ENCODE results near the gene DYRK4.

The DYRK4 gene

DNA sequence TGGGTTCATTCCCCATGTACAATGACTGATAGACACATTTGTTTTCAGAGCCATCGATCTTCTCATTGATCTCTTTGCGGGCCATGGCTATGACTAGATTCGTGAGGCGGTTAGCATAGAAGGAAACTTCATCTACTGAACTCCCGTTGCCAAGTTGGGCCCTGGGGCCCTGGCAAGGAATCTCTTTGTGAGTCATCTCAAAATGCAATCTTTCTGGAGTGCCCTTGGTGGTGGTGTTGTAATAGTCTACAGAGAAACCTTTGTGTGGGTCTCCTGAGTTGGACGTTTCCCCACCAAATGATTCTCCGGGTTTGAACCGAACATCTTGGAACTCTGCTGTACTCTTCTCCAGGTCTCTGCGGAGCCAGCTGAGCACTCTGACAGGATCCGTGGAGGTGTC lies 66.4 kb downstream of the DYRK4 start:
- no peak for DNase-seq

DNA sequence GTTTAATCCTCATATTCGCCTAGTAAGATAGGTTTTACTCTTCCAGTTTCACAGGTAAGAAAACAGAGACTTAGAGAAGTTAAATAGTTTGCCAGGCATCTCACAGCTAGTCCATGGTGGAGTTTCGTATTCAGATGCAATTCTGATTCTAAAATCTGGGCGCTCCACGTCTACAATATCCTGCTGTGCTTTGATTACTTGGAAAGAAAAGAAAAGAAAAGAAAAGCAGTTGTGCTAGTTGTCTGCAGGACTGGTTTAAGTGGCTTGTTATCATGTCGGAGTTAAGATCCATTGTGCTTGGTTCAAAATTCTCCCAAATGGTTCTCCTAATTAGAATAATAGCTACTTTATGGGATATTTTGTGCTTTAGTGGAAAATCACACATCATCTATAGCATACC lies 68.3 kb downstream of the DYRK4 start:
- DNase-seq = no peak

DNA sequence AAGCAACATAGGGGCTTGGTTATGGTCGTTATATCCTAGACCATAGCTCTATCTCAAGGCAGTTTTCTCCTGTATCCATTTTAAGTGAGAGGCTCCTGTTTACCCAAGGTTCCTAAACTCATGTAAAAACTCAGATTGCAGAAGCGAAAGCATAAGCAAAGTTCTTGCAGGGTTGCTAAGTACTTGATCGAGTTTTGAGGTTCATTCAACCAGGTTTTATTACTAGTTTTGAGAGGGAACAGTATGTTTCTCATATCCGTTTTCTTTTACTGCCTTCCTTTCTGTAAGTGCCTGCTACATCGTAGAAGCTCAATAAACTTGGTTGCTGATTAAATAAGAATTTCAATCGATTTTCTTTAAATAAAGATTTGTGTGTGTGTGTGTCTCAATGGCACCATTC lies 81.7 kb downstream of the DYRK4 start:
- peak; percentile 82 for DNase-seq

DNA sequence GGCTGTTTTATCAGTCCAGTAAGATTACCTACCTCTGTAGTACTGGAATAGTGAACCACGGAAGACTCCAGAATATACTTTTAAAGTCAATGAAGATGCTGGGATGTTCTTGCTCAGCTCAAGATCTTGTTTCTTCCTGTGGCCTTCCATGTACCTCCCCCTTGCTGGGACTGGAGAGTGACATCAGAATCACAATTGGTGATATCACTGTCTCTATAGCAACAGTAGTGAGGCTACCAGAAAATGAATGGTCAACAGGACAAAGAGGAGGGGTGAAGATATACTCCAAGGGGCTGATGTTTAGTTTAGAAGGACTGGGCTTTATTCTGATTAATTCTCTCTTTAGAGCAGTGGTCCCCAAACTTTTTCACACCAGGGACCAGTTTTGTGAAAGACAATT lies 83.0 kb downstream of the DYRK4 start:
- no peak for DNase-seq

DNA sequence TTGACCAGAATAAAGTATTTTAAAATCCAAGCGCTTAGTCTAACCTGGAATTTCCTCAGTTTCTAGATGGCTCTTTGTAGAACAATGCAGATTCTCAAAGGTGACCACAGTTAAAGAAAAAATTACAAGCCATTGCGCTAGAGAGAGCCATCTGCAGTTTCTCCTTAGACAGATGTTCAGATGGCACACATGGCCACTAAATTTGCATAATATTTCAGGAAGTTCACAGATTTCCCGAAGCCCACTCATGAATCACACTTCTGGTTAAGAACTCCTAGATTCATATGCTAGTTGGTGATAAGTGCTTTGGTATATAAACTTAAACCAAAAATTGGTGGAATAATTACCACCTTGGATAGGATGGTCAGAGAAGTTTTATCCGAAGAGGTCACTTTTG lies 86.1 kb downstream of the DYRK4 start:
- DNase-seq = peak; percentile 70

DNA sequence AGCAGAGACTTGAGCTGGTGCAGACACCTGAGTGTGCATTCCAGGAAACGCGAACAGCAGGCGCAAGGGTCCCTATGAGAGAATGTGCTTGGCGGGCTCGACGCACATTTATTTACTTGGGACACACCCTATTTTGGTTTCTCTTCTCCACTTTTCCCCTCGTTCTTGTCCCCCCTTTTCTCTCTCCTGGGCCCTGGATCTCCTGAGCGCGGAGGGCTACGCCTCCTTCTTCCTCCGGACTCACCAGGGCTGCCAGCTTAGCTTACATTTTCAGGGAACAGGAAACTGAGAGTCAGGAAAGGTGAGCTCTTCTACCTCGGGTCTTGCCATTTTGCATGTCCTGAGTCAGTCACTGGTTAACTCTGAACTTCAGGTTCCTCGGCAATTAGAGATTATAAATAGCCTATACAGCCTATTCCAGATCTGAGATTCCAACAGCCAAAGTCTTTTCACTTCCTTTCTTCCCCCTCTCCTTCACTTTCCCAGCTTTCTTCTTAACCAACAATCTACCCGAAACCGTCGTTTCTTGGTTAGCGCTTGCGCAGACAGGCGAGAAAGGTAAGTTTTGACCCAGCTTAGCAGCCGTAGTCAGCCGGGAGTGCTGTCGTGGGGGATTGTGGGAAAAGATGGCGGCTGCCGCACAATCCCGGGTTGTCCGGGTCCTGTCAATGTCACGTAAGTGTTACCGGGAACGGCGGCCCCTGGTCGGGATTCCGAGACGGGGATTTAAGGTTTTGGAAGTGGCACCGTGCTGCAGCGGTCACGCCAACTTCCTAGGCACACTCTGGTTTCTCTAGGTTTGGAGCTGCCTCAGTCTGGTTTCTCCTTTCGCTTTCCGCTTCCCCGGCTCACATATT lies 86.7 kb downstream of the DYRK4 start, which contains the start of the genes AKAP3 and NDUFA9:
Gene AKAP3, minus strand, starts transcription at position 551 of the 857 bp plus-strand sequence. CDS start 10,855 bp downstream, outside the sequence.
Gene NDUFA9, plus strand, starts transcription at position 614 of the 857 bp plus-strand sequence. Its CDS starts 13 bp downstream, at position 627.
- DNase-seq = peak; percentile 69

DNA sequence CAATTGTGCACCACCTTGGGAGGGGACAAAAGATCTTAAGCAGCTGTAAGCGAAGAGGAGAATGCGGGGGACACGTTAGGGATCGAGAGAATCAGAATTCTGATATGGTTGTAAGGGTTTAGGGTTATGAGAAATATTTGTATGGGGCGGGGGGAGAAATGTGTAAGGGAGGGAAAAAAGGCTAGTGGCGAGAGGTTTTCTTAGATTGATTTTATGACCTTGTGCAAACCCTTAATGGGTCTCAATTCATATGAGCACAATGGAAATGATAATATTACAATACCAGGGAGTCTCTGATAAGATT lies 87.3 kb downstream of the DYRK4 start:
- DNase-seq = no peak

DNA sequence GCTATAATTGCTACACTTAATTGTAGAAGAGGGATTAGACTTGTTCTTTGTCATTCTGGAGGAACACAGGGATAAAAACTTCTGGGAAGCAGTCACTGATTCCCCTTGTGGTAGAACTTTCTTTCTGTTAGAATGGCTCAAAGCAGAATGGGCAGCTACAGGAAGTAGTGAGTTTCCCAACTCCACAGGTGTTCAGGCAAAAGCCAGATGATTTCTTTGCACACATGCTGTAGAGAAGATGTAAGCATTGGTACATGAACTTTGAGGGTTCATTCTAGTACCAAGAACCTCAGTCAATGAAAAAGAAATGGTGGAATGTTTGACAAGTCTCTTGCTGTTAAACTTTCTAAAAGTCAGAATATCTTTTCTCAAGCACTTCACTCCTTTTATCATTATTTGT lies 91.2 kb downstream of the DYRK4 start:
- DNase-seq = no peak

DNA sequence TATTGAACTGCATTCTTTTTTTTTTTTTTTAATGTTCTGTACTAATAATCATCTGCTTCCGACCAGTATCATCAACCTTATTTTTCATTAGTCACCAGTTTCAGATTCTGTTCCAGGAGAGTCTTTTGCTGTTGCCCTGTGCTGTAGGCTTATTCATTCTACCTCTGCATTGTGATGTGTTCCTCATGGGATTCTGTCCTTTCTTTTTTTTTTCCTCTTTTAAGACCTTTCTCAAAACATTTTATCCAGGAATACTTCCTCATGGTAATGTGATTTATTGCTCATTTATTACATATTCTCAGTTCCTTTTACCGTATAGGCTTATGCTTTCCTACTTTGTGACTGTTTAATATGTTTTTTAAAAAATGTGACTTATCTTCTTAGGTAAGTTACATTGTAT lies 91.7 kb downstream of the DYRK4 start:
- no peak for DNase-seq
